Activated T-cell treated with anti-CD3 and anti-CD28 coated beads for 48 hours (primary cell): Measurements from ENCODE around the gene RYR3.

Experiments
- DNase-seq: peaks from one replicate; pipeline ENCODE4 v3.0.0-alpha.2; 2020; ENCODE audit warnings: low read depth

RYR3 gene

DNA sequence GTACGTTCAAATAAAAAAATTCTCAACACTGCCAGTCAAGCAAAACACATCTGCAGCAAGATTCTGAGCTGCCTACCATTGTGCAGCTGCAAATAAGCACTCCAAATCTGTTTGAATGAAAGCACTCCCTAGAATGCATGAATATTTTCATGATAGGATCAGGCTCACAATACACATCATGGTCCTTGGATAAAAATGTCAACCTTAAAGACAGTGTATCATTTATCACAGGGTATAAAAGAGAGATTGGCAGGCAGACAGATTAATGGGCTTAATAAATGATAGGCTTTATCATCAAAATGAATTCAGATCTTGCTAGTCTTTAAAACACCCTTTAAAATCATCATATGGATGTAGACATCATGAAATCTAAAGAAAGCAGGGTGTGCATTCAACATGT, 9.2 kb downstream of the RYR3 start:
- DNase-seq, result no peak

DNA sequence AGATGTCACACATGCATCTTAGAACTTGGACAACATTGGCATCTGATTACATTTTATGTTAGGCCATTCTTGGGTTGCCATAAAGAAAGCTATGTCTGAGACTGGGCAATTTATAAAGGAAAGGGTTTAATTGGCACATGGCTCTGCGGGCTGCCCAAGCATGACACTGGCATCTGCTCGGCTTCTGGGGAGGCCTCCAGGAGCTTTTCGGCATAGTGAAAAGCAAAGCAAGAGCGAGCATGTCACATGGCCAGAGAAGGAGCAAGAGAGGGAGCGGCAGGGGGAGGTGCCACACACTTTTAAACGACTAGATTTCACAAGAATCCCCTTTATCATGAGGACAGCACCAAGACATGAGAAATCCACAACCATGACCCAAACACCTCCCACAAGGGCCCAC, 11.3 kb downstream of the RYR3 start:
- no peak for DNase-seq

DNA sequence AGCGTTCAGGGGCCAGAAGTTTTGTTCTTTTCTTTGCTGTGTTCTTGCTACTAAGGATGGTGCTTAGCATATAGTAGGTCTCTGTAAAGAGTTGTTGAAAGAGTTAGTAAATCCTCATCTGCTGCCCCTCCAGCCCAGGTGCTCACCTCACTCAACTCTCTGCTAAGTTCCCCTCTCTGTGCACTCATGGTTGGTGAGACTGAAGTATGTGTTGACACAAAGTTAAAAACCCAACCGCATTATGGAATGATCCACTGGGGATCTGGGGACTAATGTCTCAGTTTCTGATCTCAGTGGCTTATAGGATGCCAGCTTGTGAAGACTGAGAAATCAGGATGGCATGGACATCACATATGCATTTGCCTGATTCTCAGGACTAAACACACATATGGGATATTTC, 13.8 kb downstream of the RYR3 start:
- no peak for DNase-seq

DNA sequence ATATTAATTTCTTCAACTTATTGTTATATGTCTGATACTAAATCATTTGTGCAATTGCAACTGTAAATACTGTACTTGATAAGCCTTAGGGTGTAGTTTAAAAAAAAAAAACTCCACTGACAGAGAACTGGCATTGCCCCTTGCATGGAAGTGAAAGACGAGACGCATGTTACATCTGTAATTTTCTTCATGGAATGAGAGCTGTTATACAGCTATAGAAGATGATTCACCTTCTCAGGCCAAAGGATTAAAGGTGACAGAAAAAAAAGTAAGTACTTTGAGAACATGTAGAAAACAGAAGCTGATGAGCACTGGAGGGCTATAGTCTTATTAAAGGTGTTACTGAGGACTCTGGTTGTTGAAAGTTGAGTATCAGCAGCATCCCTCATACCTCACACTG, 16.1 kb downstream of the RYR3 start:
- no peak for DNase-seq

DNA sequence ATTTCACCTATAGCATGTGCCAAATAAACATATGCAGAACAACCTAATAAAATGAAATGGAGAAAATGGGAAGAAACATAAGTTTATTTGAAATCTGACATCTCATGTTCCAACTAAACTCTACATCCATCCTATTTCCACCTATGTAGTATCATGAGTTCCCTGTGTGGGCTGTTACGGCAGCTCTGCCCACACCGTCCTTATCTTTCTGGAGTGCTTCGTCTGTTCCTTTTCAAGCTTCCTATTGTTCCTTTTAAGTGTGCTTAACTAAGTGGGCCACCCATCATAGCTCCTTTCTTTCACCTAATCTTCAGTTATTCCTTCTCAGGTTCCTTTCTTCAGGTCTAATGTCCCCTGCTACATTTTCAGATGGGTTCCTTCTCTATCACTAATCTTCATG, 17.3 kb downstream of the RYR3 start:
- no peak for DNase-seq

DNA sequence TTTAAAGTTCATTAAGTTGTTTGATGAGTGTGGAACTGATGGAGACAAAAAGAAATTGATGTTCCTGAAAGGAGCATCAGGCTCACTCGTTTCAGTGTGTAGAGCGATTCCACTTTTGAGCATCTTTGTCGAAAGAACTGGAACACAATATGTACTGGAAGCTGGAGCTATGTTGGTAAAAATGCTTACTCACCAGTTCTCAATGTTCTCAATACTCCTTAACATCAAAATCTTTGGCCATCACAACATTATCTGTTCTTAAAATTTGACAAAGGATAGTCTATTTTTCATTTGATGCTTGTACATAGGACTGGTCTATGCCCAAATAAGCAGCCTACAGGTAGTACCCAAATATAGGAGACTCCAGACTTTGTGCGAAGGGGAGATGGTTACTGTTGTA, 18.7 kb downstream of the RYR3 start:
- DNase-seq, result no peak

DNA sequence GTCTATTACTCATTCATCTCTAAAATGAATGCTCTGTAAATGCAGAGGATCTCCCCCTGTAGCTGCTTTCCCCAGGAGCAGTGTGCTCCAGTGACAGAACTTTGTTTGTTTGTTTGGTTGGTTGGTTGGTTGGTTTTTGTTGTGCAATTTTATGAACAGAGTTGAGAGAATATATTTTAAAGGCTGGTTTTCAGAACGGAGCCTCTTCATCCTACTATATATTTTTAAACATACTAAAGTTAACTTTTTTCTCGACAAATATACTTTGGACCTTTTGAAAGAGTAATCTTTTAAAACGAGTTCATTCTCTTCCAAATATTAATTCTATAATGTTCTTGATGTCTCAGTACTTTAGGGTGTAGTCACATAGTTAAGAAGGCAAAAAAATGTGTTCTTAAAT, 20.2 kb downstream of the RYR3 start:
- no peak for DNase-seq

DNA sequence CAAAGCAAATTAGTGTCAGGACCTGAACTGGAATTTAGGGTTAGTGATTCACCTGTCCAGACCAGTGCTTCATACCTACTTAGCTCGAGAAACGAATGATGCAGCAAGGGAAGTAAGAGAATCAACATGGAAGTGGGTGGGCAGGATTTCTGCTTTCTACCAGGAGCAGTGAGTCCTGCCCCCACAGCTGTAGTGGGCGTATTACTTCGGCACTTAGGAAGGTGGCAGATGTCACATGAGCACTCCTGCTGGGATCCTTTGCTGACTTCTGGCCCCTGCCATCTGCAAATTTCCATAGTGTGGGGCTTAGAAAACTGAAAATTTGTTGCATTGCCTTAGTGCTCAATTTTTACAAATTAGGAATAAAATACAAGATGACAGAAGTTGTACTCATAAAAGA, 31.2 kb downstream of the RYR3 start:
- no peak for DNase-seq

DNA sequence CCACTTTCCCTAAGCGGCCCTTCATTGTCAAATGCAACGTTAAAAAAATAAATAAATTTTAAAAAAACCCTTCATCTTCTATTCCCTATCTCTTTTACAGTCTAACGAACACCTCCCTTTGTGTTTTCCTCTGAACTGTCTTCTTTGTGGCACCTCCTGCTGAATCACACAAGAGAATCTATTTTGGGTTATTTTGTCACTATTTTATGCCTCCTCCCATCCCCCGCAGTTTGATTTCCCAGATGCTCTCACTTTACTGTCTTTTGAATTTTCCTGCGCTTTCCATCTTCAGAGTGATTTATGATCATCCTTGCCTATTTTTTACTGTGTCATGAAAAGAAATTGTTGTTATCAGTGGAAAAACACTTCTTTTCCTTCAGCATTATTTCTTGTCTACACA, 32.5 kb downstream of the RYR3 start:
- no peak for DNase-seq

DNA sequence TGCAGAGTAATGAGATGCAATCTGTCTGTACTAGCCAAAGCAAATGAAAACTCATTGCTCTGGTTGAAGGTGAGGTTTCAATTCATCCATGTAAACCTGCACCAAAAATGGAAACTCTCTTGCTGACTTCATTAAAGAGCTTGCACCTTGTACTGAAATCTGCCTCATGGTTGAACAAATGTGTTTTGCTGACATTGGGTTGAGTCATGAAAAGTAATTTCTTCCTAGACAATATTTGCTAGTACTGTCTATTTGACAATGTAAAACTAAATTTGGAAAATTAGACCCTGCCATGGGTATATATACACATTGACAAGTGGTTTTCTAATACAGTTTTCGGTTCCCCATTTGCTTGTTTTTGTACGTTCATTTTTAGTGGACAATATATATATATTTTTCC, 33.3 kb downstream of the RYR3 start:
- DNase-seq, result no peak

DNA sequence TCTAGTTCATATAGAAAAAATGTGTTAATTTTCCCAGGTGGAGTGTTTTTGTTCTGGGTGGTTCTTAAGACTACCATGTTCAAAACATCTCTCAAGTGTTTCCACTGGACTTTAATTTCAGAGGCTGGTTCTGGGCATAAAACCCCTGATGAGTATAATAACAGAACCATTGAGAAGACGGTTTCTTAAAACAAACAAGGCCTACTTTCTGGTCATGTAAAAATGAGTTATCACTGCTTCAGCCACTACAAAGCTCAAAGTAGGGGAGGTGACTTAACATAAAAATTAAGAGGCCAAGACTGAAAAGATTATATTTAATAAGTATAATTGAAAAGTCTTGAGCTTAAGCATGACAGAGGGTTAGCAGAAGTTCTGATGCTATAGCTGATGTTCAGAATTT, 33.8 kb downstream of the RYR3 start:
- no peak for DNase-seq

DNA sequence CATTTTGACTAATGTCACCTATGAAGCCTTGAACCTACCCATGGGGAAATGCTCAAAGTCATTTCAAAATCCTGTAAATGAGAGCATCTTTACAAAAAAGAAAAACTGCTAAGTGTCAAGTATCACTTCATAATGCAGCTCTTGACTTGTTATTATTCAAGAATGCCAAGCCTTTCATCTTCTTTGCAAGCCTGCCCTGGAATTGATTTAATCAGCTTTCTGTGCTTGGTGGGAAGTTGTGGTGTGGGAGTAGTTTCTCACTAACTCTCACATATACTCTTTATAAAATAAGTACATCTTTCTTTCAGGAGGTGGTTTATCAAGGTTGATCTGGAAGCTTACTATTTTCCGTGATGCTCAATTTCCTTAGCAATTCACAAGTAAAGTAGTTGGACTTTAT, 43.6 kb downstream of the RYR3 start:
- DNase-seq, result no peak

DNA sequence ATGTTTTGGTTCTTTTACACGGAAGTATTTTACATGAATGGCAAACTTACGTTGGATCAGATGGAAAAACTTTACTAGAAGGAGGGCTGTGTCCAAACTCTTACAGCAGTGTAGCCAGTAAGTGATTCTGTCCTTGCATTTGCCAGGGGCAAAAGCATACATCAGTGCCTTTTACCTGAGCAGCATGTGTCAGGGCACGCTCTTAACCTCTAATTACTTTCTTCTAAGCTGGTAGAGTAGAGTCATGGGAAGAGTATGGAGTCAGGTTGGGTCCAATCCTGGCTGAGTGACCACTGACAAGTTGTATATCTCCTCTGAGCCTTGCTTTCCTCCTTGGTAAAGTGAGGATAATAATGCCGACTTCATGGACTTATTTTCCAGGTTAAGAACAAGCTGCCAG, 47.1 kb downstream of the RYR3 start:
- DNase-seq, result no peak

DNA sequence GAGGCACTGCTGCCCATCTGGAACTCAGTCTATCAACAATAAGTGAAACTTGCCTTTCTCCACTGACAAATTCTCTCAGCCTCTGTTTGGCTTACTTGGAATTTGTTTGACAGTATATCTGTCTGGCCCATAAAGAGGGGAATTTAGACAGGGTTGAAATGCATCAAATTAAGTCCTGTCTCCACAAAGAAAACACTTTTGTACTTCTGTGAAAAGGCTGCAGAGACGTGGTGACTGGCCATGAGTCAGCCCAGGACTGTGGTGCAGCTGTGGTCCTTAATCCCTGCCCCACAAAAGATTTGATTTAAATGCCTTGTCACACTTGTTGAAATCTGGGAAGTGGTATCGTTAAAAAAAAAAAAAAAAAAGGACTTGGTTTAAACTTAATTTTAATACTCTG, 47.5 kb downstream of the RYR3 start:
- DNase-seq, result no peak

DNA sequence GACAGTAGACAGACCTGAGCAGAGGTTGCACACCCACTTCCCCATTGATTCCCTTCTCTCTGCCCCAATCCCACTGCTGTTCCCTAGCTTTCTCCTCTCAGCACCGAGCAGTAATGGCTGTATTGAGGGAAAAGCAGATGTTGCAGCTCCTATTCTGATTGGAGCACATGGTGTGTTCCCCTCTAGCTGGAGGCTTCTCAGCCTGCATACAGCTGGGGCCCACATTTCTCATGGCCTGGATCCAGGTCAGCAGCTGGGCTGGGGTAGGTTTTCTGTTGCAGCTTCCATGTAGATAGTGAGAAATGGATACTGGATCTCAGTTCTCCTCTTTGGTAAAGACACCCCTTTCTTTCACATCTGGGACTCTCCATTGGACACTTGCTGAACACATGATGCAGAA, 50.1 kb downstream of the RYR3 start:
- no peak for DNase-seq

DNA sequence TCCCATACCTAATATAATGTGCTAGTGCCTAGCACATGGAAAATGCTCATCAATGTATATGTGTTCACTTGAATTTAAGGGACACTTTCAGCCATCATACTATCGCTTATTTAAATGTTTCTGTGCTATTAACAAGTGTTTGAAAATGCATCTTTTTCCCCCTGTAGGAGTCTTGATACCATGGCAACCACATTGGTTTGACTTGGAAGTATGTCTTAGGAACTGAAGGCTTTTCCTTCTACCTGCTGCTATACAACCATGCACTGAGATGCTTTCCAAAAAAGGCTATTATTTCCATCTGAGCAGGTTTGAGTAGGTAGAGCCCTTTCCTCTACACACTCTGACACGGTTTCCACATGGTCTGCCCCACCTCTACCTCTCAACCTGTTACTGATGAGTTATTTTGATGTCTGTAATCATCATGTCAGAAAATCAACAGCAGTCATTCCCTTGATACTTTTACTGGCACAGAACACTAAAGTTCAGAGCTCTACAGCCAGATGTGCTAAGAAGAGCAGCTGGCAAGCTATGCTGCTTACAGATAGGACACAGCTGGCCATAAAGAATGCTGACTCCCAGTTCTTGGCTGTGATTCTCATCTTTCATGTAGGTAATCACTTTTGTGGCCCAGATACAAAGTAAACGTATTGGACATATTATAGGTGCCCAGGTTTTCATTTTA, 59.3 kb downstream of the RYR3 start:
- no peak for DNase-seq

DNA sequence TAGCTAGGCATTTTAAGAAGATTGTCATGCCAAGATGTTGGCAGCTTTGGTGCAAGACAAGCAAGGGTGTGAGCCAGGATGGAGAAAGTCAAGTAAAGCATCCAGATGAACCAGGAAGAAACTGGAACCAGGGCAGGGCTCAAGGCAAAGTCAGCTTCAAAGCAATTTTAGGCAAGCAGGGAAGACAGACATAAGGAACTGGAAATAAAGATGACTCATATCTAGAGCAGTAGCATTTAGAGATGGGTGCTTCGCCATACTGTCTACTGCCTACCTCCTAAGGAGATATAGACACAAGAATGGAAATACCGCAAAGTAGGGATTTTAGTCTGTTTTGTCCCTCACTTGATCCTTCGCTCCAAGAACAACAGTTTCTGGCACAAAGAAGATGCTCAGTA, 59.9 kb downstream of the RYR3 start:
- DNase-seq, result no peak

DNA sequence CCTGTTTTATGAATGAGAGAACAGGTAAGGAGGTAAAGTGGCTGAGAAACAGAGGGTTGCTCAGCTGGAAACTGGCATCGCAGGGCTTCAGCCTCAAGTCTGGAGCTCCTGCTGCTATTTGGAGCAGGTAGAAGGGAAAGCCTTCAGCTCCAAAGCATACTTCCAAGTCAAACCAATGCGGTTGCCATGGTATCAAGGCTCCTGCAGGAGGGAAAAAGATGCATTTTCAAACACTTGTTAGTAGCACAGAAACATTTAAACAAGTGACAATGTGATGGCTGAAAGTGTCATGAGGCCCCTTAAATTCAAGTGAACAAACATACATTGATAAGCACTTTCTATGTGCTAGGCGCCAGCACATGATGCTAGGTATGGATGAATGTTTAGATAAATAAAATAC, 60.4 kb downstream of the RYR3 start:
- no peak for DNase-seq

DNA sequence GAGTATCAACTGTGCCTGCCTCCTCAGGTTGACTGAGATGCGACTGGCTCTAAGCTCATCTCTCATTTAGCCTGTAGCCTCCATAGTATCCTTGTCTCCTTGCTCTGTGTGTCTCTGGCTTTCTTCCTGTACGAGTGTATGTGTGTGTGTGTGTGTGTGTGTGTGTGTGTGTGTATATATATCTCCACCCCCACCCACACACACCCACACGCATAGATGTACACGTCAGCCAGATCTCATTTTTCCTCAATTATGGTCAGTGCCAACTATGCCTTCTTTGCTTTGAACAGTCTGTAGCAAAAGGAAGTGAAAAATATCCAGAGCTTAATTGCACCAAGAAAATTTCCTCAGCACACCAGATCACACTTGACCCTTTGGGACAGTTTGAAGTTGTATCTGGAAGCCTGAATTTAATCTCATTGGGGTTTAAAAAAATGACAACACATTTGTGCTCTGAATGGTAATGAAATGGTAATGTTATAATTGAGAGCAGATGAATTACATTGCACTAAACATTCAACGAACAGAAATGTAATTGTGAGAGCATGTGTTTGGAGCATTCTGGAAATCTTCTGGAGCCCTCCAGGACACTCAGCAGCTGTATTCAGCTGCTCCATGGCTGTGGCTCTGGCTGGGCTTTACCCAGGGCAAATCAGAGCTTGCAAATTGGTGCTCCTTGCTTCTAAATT, 63.6 kb downstream of the RYR3 start:
- DNase-seq, result no peak

DNA sequence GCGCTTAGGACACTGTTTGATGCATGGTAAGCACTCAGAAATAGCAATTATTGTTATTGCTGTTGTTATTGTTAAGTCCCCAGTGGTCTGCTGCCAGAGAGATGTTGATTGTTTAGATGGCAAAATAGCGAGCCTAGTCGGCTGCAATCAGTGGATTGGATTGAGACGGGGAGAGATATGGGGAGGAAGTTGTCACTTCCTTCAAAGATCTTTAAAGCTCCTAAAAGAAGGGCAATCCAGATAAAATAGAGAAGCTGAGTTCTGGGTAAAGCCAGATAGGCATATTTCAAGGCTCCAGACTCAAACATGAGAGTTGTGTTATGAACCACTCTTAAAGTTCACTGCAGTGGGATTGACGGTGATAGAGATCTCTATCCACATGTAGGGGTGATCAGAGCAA, 64.5 kb downstream of the RYR3 start:
- no peak for DNase-seq

DNA sequence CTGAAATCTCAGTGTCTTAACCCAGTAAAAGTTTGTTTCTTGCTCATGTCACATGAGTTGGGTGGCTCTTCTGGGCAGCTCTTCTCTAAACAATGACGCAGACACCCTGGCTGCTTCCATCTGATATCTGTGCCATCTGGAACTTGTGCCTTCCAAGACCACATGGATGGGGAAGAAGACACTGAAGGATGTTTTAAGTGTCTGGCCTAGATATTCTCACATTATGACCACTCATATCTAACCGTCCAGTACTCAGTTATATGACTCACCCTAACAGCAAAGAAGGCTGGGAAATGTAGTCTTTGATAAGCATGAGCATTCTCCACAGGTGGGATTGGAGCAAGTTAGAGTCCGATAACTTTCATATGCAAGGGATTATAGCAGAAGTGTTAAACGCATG, 66.4 kb downstream of the RYR3 start:
- DNase-seq, result no peak

DNA sequence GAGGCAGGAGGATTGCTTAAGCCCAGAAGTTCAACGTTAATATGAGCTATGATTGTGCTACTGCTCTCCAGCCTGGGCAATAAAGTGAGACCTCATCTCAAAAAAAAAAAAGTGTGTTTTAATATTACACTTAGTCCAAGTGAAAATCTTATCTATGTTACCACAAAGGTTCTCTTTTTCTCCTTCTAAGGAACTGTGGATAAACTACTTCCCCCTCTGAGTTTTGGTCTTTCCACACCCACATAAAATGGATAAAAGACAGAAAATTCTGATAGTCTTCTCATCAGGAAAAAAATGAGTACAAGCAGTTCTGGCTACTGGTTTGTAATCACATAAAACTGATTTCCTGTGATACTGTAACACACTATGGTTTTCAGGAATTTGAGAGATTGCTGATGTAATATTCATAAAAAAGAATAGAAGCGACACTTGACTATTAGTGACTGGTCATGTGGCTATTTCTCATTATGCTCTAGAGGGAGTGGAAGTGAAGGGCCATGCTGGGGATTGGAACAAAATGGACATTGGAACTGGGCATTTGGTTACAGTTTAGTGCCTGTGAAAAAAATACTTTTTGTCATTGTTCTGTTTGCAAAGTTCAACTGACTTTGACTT, 68.2 kb downstream of the RYR3 start:
- DNase-seq, result no peak

DNA sequence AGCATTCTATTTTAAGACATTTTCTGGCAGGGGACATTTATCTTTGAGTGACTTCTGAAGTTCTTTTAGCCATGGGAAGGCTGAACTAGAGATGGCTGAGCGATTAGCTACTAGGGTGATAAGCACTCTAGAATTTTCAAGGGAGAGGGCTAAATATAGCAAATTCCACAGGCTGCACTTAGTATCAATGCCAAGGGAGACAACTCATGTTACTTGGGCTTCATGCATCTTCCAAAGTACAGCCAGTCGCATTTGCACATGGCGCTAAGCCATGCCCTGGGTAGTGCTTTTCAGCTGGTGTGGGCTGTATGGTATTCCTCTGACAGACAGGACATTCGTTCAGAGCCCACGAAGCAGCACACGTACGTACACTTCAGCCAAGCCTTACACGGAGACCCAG, 69.6 kb downstream of the RYR3 start:
- no peak for DNase-seq

DNA sequence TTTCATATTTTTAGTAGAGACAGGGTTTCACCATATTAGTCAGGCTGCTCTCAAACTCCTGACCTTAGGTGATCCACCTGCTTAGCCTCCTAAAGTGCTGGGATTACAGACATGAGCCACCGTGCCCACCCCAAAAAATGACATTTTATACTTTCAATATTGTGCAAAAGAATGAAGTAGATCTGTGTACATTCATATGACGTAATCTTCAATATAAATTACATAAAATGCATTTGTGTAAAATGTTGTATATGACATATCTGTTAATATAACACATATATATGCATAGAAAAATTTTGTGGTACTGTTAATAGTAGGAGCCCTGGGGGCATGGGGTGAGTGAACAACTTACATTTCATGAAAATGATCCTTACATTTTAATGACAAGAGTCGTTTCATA, 71.7 kb downstream of the RYR3 start:
- no peak for DNase-seq
